ENCODE measurements around the gene ZFYVE27. TPM values are rescaled to one million over a fixed set of nuclear protein-coding genes. Genes with fewer than 3 reads are reported as not detected.

ZFYVE27 gene
- total RNA-seq, 2 donors from 2014 or later = 14.8 to 32.6 TPM

GRCh38 chr10:97707134-97707861 lies 29.6 kb upstream of the ZFYVE27 start:
- intact Hi-C loops (cut with DNase I) = no loop called here
- ATAC-seq (no peak), DNase-seq (no peak)
- H3K9me3 ChIP-seq = no peaks in the 10 kb centered on the region
- no peaks in the 10 kb centered on the region for H3K36me3 ChIP-seq (replicated peaks in 1 of 2; ENCODE audit: insufficient read depth in 1 of 2, low read depth in 2 of 2)
- H3K4me1 ChIP-seq = no peaks in the 10 kb centered on the region
- WGBS, 2 donors = 80 to 84% methylated on average over 3 to 11 of the region's 11 CpGs
- H3K27ac ChIP-seq = no peak overlapping the region
- no peak overlapping the region for H3K4me3 ChIP-seq
- H3K27me3 ChIP-seq = no peaks in the 10 kb centered on the region
- TF ChIP-seq CTCF (IDR thresholded peaks at IDR 0.05) (no peak), POLR2A (IDR thresholded peaks at IDR 0.05) (no peak)

- Histone ChIP-seq H3K36me3 (replicated peaks in 1 of 2; ENCODE audit: insufficient read depth in 1 of 2, low read depth in 2 of 2) (no peaks in the 10 kb centered on the region), H3K4me1 (peaks cover 4% of the 10 kb centered on the region), H3K27me3 (no peaks in the 10 kb centered on the region), H3K9me3 (no peaks in the 10 kb centered on the region), H3K4me3 (no peak overlapping the region), H3K27ac (no peak overlapping the region)
- TF ChIP-seq CTCF (IDR thresholded peaks at IDR 0.05) = no peak
- no peak for TF ChIP-seq POLR2A (IDR thresholded peaks at IDR 0.05)
- intact Hi-C loops (cut with DNase I) = no loop called here
- ATAC-seq = no peak
- no peak for DNase-seq
- 75 to 77% methylated on average over 2 of the region's 2 CpGs for WGBS, 2 donors
Observed at GRCh38 chr10:97708167-97708566, 28.8 kb upstream of the ZFYVE27 start.

GRCh38 chr10:97708976-97709946 lies 27.7 kb upstream of the ZFYVE27 start:
- Histone ChIP-seq H3K27ac (no peak overlapping the region), H3K9me3 (no peaks in the 10 kb centered on the region), H3K4me1 (peaks cover 10% of the 10 kb centered on the region), H3K36me3 (replicated peaks in 1 of 2; ENCODE audit: insufficient read depth in 1 of 2, low read depth in 2 of 2) (no peaks in the 10 kb centered on the region), H3K4me3 (no peak overlapping the region), H3K27me3 (no peaks in the 10 kb centered on the region)
- 33 to 37% methylated on average over 18 of the region's 18 CpGs for WGBS, 2 donors
- DNase-seq (peak; percentile 71 to 77 (median 74)), ATAC-seq (peak; percentile 16)
- intact Hi-C loops (cut with DNase I) = no loop called here
- TF ChIP-seq CTCF (IDR thresholded peaks at IDR 0.05) (peak; percentile 42 to 65 (median 59)), POLR2A (IDR thresholded peaks at IDR 0.05) (no peak)

GRCh38 chr10:97711640-97712572 lies 25.0 kb upstream of the ZFYVE27 start:
- H3K4me1 ChIP-seq = peaks cover 20% of the 10 kb centered on the region
- ATAC-seq (no peak), DNase-seq (no peak)
- H3K4me3 ChIP-seq = no peak overlapping the region
- no peaks in the 10 kb centered on the region for H3K36me3 ChIP-seq (replicated peaks in 1 of 2; ENCODE audit: insufficient read depth in 1 of 2, low read depth in 2 of 2)
- no peak overlapping the region for H3K27ac ChIP-seq
- WGBS, 2 donors = 82 to 83% methylated on average over 7 to 9 of the region's 9 CpGs
- intact Hi-C loops (cut with DNase I) = no loop called here
- H3K9me3 ChIP-seq = no peaks in the 10 kb centered on the region
- TF ChIP-seq CTCF (IDR thresholded peaks at IDR 0.05) = no peak
- TF ChIP-seq POLR2A (IDR thresholded peaks at IDR 0.05) = no peak
- H3K27me3 ChIP-seq = no peaks in the 10 kb centered on the region

Data from body of pancreas (tissue), 4 donors.